Gastrocnemius medialis (tissue), 4 donors: Measurements from ENCODE around the gene STC2. TPM values are rescaled to one million over a fixed set of nuclear protein-coding genes. Genes with fewer than 3 reads are reported as not detected.

ENCODE experiments used
- ATAC-seq, 2 donors: fragments of 150-250 bp; one replicate each; pipeline ENCODE4 v1.9.1; 2016
- DNase-seq, 2 donors: peaks; one replicate each; pipeline ENCODE4 v3.0.0-alpha.2; 2019
- H3K27ac ChIP-seq, 4 donors: fragments of 200-600 bp; sonication (generic); 1 replicate in 1 of 4; 2 replicates in 3 of 4; pipeline ENCODE4 v1.5.1; 2016 to 2018; ENCODE audit warnings: mild to moderate bottlenecking in 2 of 4, moderate library complexity in 1 of 4
- H3K27me3 ChIP-seq, 3 donors: fragments of 200-600 bp; sonication (generic) in 2 of 3; 1 replicate in 1 of 3; 2 replicates in 2 of 3; pipeline versions ENCODE4 v1.5.1 to v1.6.0; 2016 to 2019; ENCODE audit warnings: mild to moderate bottlenecking in 1 of 3, moderate library complexity in 1 of 3
- H3K36me3 ChIP-seq, 2 donors: fragments of 200-600 bp; sonication (generic) in 1 of 2; one replicate each; pipeline ENCODE4 v1.5.1; 2017 to 2018
- H3K4me1 ChIP-seq, 2 donors: fragments of 200-600 bp; sonication (generic) in 1 of 2; one replicate each; pipeline ENCODE4 v1.5.1; 2016 to 2017; ENCODE audit warnings: mild to moderate bottlenecking in 2 of 2
- H3K4me3 ChIP-seq, 4 donors: fragments of 200-600 bp; sonication (generic) in 3 of 4; 1 replicate in 1 of 4; 2 replicates in 3 of 4; pipeline ENCODE4 v1.5.1; 2016 to 2019; ENCODE audit warnings: mild to moderate bottlenecking in 2 of 4
- H3K9me3 ChIP-seq, 3 donors: fragments of 200-600 bp; sonication (generic) in 2 of 3; 1 replicate in 1 of 3; 2 replicates in 2 of 3; pipeline ENCODE4 v1.5.1; 2016 to 2019
- POLR2A ChIP-seq, 2 donors: fragments of 450-650 bp; IDR thresholded peaks; one replicate each; pipeline ENCODE4 v1.6.1; 2017; ENCODE audit warnings: antibody characterized with exemption in 2 of 2, mild to moderate bottlenecking in 2 of 2, moderate library complexity in 2 of 2
- in situ Hi-C, 4 donors: fragments of 200-750 bp; cut with MboI; loops; one replicate each; pipeline versions ENCODE4 v1.15.0 to v1.8.0; 2017; ENCODE audit warnings: low sequenced_read_pairs in 4 of 4
- intact Hi-C: fragments of 100-400 bp; cut with DNase I; formaldehyde crosslinking; loops from one replicate; pipeline ENCODE4 v1.15.1; 2023; ENCODE audit warnings: low total_unique reads
- total RNA-seq, 4 donors: library from RNA; depleted of rRNA; stranded (reverse); fragments of >200 nt; gene quantifications; one replicate each; pipeline versions ENCODE4 v1.1.0 to v1.2.3, GENCODE V29; 2016
- TF ChIP-seq, protein P1 (sequence below), 5 experiments: fragments of 450-650 bp in 3 of 5; fragments of 200-600 bp in 2 of 5; sonication (generic) in 2 of 5; IDR thresholded peaks in 4 of 5; conservative IDR thresholded peaks in 1 of 5; 1 replicate in 4 of 5; 2 replicates in 1 of 5; pipeline ENCODE4 v1.5.1; 2016 to 2019; ENCODE audit warnings: antibody characterized with exemption in 5 of 5, mild to moderate bottlenecking in 3 of 5, moderate library complexity in 3 of 5

Gene STC2
- total RNA-seq, 4 donors from 2014 or later, result 0.39 to 12.7 (median 4.0) TPM

DNA sequence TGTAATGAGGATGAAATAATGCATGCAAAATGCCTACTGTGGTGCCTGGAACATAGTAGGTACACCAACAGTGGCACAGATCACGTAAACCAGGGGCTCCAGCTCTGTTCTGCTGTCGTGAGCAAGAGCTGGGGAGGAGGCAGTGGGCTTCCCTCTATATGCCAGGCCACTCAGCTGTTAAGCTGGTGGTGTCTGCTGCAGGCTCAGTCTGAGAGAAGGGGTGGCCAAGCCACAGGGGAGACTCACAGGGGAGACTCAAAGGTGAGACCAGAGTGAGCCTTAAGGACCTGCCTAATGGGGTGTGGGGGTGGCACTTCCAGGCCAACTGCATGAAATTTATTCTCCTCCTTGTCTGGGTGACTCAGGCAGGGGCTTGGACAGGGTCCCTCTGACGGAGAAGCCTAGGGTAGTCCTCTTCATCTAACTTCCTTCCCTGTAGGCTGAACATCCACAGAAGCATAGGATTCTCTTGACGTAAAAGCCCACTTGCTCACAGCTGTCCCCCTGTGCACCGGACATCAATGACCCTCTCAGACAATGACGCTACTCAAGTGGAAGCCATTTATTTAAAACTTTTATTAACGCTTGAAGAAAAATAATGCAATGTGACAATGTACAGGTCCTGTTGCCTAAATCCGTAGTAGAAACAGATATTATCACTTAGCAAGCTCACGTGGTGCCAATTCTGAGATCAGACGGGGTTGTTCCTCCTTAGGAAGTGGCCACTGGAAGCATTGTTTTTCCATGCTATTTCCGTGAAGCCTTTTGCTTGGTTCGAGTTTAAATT is 13.9 kb downstream of the STC2 start:
- TF ChIP-seq, protein P1, sequence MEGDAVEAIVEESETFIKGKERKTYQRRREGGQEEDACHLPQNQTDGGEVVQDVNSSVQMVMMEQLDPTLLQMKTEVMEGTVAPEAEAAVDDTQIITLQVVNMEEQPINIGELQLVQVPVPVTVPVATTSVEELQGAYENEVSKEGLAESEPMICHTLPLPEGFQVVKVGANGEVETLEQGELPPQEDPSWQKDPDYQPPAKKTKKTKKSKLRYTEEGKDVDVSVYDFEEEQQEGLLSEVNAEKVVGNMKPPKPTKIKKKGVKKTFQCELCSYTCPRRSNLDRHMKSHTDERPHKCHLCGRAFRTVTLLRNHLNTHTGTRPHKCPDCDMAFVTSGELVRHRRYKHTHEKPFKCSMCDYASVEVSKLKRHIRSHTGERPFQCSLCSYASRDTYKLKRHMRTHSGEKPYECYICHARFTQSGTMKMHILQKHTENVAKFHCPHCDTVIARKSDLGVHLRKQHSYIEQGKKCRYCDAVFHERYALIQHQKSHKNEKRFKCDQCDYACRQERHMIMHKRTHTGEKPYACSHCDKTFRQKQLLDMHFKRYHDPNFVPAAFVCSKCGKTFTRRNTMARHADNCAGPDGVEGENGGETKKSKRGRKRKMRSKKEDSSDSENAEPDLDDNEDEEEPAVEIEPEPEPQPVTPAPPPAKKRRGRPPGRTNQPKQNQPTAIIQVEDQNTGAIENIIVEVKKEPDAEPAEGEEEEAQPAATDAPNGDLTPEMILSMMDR (IDR thresholded peaks at IDR 0.05 in 4 of 5, conservative IDR thresholded peaks at IDR 0.05 in 1 of 5), result no peak
- TF ChIP-seq POLR2A (IDR thresholded peaks at IDR 0.05), result no peak
- Histone ChIP-seq H3K27ac (no peak overlapping the region), H3K4me1 (peaks cover 7 to 13% of the 10 kb centered on the region in 2 donors), H3K36me3 (no peaks in the 10 kb centered on the region), H3K4me3 (no peak overlapping the region), H3K27me3 (no peaks in the 10 kb centered on the region), H3K9me3 (no peaks in the 10 kb centered on the region)
- ATAC-seq (no peak), DNase-seq (no peak)
- in situ Hi-C loops, result loop anchor here in 1 of 4 donors (25.0 kb wide), 2 partner anchors 273 to 673 kb away; partner anchors contain the start of gene C5orf47
- intact Hi-C loops, result no loop called here

DNA sequence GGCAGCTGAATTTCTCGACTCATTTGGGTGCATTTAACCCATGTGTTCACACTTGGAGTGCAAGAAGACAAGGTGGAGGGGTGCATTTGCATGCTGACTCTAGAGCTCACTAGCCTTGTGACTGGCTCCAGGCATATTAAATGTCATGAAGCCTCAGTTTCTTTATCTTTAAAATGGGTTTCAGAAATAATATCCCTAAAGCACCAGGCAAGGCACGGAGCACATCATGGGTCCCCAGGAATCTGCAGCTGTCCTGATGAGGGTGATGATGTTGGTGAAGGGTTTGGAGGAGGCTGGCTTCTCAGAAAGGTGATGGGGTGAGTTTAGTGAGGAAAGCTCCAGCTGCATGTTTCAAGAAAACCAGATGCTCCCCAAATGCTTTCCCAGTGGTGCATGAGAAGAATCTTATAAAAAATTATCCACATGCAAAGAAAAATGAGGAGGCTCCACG is 14.8 kb downstream of the STC2 start:
- no peak overlapping the region for H3K4me3 ChIP-seq
- H3K36me3 ChIP-seq, result no peaks in the 10 kb centered on the region
- TF ChIP-seq, protein P1 (IDR thresholded peaks at IDR 0.05 in 4 of 5, conservative IDR thresholded peaks at IDR 0.05 in 1 of 5), result no peak
- TF ChIP-seq POLR2A (IDR thresholded peaks at IDR 0.05), result no peak
- no peaks in the 10 kb centered on the region for H3K27me3 ChIP-seq
- DNase-seq (no peak), ATAC-seq (no peak)
- peaks cover 7 to 13% of the 10 kb centered on the region in 2 donors for H3K4me1 ChIP-seq
- no peaks in the 10 kb centered on the region for H3K9me3 ChIP-seq
- no peak overlapping the region for H3K27ac ChIP-seq
- intact Hi-C loops (no loop called here), in situ Hi-C loops (loop anchor here in 1 of 4 donors (25.0 kb wide), 2 partner anchors 274 to 674 kb away; partner anchors contain the start of gene C5orf47)

DNA sequence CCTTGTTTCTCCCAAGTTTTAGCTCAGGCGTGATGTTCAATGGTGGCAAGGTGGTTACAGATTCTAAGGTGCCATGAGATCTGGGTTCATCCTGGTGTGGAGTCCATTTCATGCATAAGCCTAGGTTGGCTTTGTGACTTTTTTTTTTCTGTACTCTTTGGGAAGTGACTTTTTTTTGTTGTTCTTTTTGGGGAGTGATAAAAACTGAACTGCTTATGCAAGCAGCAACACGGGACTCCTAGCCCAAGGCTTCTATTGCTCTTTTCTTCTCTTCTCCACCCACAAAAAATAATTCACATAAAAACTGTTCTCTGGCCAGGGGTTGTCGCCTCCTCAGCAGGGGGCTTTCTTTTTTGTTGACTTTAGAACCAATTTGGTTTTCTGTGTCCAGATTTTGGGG is 15.4 kb downstream of the STC2 start:
- no peak for TF ChIP-seq POLR2A (IDR thresholded peaks at IDR 0.05)
- TF ChIP-seq, protein P1 (IDR thresholded peaks at IDR 0.05 in 4 of 5, conservative IDR thresholded peaks at IDR 0.05 in 1 of 5), result no peak
- intact Hi-C loops, result no loop called here
- DNase-seq, result no peak
- Histone ChIP-seq H3K4me3 (no peak overlapping the region), H3K27me3 (no peaks in the 10 kb centered on the region), H3K4me1 (peaks cover 7 to 13% of the 10 kb centered on the region in 2 donors), H3K9me3 (no peaks in the 10 kb centered on the region), H3K36me3 (no peaks in the 10 kb centered on the region), H3K27ac (no peak overlapping the region)
- no peak for ATAC-seq
- in situ Hi-C loops, result loop anchor here in 1 of 4 donors (25.0 kb wide), 2 partner anchors 274 to 674 kb away; partner anchors contain the start of gene C5orf47

DNA sequence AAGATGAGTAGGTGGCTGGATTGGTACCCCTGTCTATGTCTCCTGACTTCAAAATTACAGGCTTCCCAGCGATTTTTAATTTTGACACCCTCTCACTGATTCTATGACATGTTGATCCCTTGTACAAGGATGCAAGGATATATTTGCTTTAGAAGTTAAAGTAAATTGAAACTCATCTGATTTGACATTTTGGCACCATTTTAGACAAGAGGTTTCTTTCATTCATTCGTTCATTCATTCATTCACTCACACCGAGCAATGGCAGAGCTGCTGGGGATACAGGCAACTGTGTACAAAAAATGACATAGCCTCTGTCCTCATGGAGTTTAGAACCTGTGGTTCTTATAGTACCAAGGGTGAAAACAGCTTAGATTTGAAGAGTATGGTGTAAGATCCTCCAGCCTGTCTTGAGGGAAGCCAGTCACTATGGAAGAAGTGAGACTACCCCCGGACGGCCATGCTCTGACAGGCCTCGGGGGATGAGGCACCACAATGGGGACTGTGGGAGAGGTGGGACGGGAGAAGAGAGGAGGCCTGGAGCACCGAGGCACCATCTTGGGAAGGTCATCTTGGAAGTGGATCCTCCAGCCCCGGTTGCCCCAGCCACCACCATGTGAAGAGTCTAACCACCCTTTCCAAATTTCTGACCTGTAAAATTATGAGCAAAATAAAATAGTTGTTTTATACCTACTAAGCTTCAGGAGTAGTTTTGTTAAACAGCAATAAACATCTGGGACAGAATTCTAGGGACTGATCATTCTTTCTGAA is 16.2 kb downstream of the STC2 start:
- TF ChIP-seq POLR2A (IDR thresholded peaks at IDR 0.05), result no peak
- TF ChIP-seq, protein P1 (IDR thresholded peaks at IDR 0.05 in 4 of 5, conservative IDR thresholded peaks at IDR 0.05 in 1 of 5), result no peak
- ATAC-seq, result no peak
- H3K36me3 ChIP-seq, result no peaks in the 10 kb centered on the region
- no peak overlapping the region for H3K4me3 ChIP-seq
- H3K27ac ChIP-seq, result no peak overlapping the region
- in situ Hi-C loops, result loop anchor here in 1 of 4 donors (25.0 kb wide), 2 partner anchors 275 to 675 kb away; partner anchors contain the start of gene C5orf47
- no peak for DNase-seq
- H3K27me3 ChIP-seq, result no peaks in the 10 kb centered on the region
- H3K9me3 ChIP-seq, result no peaks in the 10 kb centered on the region
- peaks cover 7 to 13% of the 10 kb centered on the region in 2 donors for H3K4me1 ChIP-seq
- intact Hi-C loops, result no loop called here
